Neuronal stem cell (in vitro differentiated cells): ENCODE data around the gene TOX2.
A peak's percentile ranks its signal among the peaks of the same experiment; 100 is the strongest.

ENCODE experiments used
- DNase-seq: peaks from one replicate; pipeline ENCODE4 v3.0.0-alpha.2; 2013; ENCODE audit warnings: low spot score
- H2AFZ ChIP-seq: one replicate; pipeline ENCODE4 v1.6.1; 2013; ENCODE audit warnings: mild to moderate bottlenecking, low read length, inconsistent platforms
- H2AK5ac ChIP-seq: 2 replicates; pipeline ENCODE4 v1.6.1; 2013; ENCODE audit warnings: low read depth, mild to moderate bottlenecking, inconsistent platforms, low read length, moderate library complexity, mixed read lengths
- H2BK120ac ChIP-seq: 2 replicates; pipeline ENCODE4 v1.6.1; 2013; ENCODE audit warnings: low read depth, mild to moderate bottlenecking, inconsistent platforms, low read length, moderate library complexity, mixed read lengths
- H2BK12ac ChIP-seq: one replicate; pipeline ENCODE4 v1.6.1; 2013; ENCODE audit warnings: low read length, inconsistent platforms
- H2BK15ac ChIP-seq: 2 replicates; pipeline ENCODE4 v1.6.1; 2013; ENCODE audit warnings: mild to moderate bottlenecking, low read length, inconsistent platforms, mixed read lengths
- H2BK5ac ChIP-seq: one replicate; pipeline ENCODE4 v1.6.1; 2013; ENCODE audit warnings: inconsistent platforms, mild to moderate bottlenecking, low read length, moderate library complexity
- H3K14ac ChIP-seq: one replicate; pipeline ENCODE4 v1.6.1; 2013; ENCODE audit warnings: low read length, inconsistent platforms
- H3K18ac ChIP-seq: 2 replicates; pipeline ENCODE4 v1.6.1; 2013; ENCODE audit warnings: low read length, inconsistent platforms
- H3K23ac ChIP-seq: 2 replicates; pipeline ENCODE4 v1.6.1; 2013; ENCODE audit warnings: low read depth, mild to moderate bottlenecking, mixed read lengths, low read length, inconsistent platforms; ENCODE audit not compliant: poor library complexity
- H3K27ac ChIP-seq: replicated peaks from 3 replicates; pipeline ENCODE4 v1.5.1; 2013; ENCODE audit warnings: low read length, inconsistent platforms
- H3K27me3 ChIP-seq, 3 experiments: 2 replicates each; pipeline ENCODE4 v1.6.1; 2013; ENCODE audit warnings: low read length in 3 of 3, mild to moderate bottlenecking in 2 of 3, inconsistent platforms in 1 of 3, low read depth in 1 of 3, mixed read lengths in 1 of 3, moderate library complexity in 1 of 3; ENCODE audit not compliant: control insufficient read depth in 3 of 3, insufficient read depth in 3 of 3
- H3K36me3 ChIP-seq, 2 donors: replicated peaks in 1 of 2; 2 replicates each; pipeline ENCODE4 v1.6.1; 2013; ENCODE audit warnings: low read length in 2 of 2; ENCODE audit not compliant: control insufficient read depth in 2 of 2, insufficient read depth in 2 of 2
- H3K4ac ChIP-seq: 2 replicates; pipeline ENCODE4 v1.6.1; 2013; ENCODE audit warnings: inconsistent platforms, mild to moderate bottlenecking, low read length, moderate library complexity
- H3K4me1 ChIP-seq, 2 donors: 1 replicate in 1 of 2; 2 replicates in 1 of 2; pipeline ENCODE4 v1.6.1; 2013; ENCODE audit warnings: low read length in 2 of 2, low read depth in 1 of 2; ENCODE audit not compliant: control insufficient read depth in 2 of 2, insufficient read depth in 1 of 2
- H3K4me2 ChIP-seq: one replicate; pipeline ENCODE4 v1.6.1; 2013; ENCODE audit warnings: mild to moderate bottlenecking, low read length, inconsistent platforms; ENCODE audit not compliant: insufficient read depth, poor library complexity, severe bottlenecking
- H3K4me3 ChIP-seq, 2 donors: 2 replicates each; pipeline ENCODE4 v1.5.1; 2013; ENCODE audit warnings: low read length in 2 of 2, mild to moderate bottlenecking in 2 of 2, inconsistent platforms in 1 of 2, moderate library complexity in 1 of 2
- H3K79me1 ChIP-seq: one replicate; pipeline ENCODE4 v1.6.1; 2013; ENCODE audit warnings: low read depth, mild to moderate bottlenecking, inconsistent platforms, low read length, moderate library complexity
- H3K9ac ChIP-seq: one replicate; pipeline ENCODE4 v1.6.1; 2013; ENCODE audit warnings: mild to moderate bottlenecking, low read depth, low read length, inconsistent platforms; ENCODE audit not compliant: poor library complexity
- H3K9me3 ChIP-seq, 2 donors: replicated peaks in 1 of 2; 2 replicates each; pipeline versions ENCODE3 to v1.6.1; 2013; ENCODE audit warnings: low read length in 2 of 2, mild to moderate bottlenecking in 2 of 2, inconsistent platforms in 1 of 2, low read depth in 1 of 2, mixed read lengths in 1 of 2, moderate library complexity in 1 of 2; ENCODE audit not compliant: control insufficient read depth in 2 of 2, insufficient read depth in 1 of 2
- H4K8ac ChIP-seq: one replicate; pipeline ENCODE4 v1.6.1; 2013; ENCODE audit warnings: low read depth, mild to moderate bottlenecking, inconsistent platforms, low read length, moderate library complexity
- H4K91ac ChIP-seq: one replicate; pipeline ENCODE4 v1.6.1; 2013; ENCODE audit warnings: low read length, low read depth, mild to moderate bottlenecking, inconsistent platforms; ENCODE audit not compliant: poor library complexity
- WGBS, 2 donors: extraction: QIAGEN DNeasy Blood & Tissue Kit; methylation state at CpG; one replicate each; pipeline ENCODE4 v1.1.7; 2013; ENCODE audit warnings: missing lambda C conversion rate in 2 of 2, mixed read lengths in 1 of 2; ENCODE audit not compliant: insufficient read length in 2 of 2, insufficient replicate concordance in 1 of 2; ENCODE audit errors: extremely low coverage in 2 of 2; 5-methylcytosine and 5-hydroxymethylcytosine counted together

The TOX2 gene

GRCh38 chr20:44115762-44116644 lies 201.4 kb downstream of the TOX2 start:
- Histone ChIP-seq H3K9me3 (no peaks in the 10 kb centered on the region), H3K27me3 (peaks cover 0 to 17% (median 0%) of the 10 kb centered on the region in 3 experiments), H2AFZ (peak overlapping the region; percentile 11), H2AK5ac (peak overlapping the region; percentile 47), H3K4me1 (peaks cover 0 to 1% of the 10 kb centered on the region in 2 donors), H3K4me2 (no peak overlapping the region), H3K23ac (peak overlapping the region; percentile 35), H3K79me1 (no peaks in the 10 kb centered on the region), H3K14ac (no peak overlapping the region), H4K91ac (no peak overlapping the region), H3K36me3 (no peaks in the 10 kb centered on the region), H2BK5ac (no peak overlapping the region), H4K8ac (no peak overlapping the region), H3K27ac (no peak overlapping the region), H3K18ac (no peak overlapping the region), H2BK120ac (no peak overlapping the region), H2BK12ac (peak overlapping the region; percentile 4), H3K4ac (no peak overlapping the region), H3K9ac (no peak overlapping the region), H2BK15ac (peak overlapping the region; percentile 59), H3K4me3 (no peak overlapping the region)
- DNase-seq = no peak
- no CpG with 5 or more reads among the region's 76 CpGs for WGBS, 2 donors

- no peaks in the 10 kb centered on the region for H3K9me3 ChIP-seq
- no peak overlapping the region for H2BK5ac ChIP-seq
- no peak overlapping the region for H2BK15ac ChIP-seq
- H3K4ac ChIP-seq = no peak overlapping the region
- no peak overlapping the region for H3K4me2 ChIP-seq
- no peak overlapping the region for H2BK12ac ChIP-seq
- no CpG with 5 or more reads among the region's 8 CpGs for WGBS, 2 donors
- H2BK120ac ChIP-seq = no peak overlapping the region
- no peak overlapping the region for H4K8ac ChIP-seq
- no peaks in the 10 kb centered on the region for H3K36me3 ChIP-seq
- H3K27ac ChIP-seq = no peak overlapping the region
- no peak overlapping the region for H3K14ac ChIP-seq
- H2AFZ ChIP-seq = no peak overlapping the region
- H3K79me1 ChIP-seq = no peaks in the 10 kb centered on the region
- peak overlapping the region; percentile 24 for H3K18ac ChIP-seq
- H3K4me1 ChIP-seq = peaks cover 0 to 1% of the 10 kb centered on the region in 2 donors
- no peak overlapping the region for H4K91ac ChIP-seq
- H3K27me3 ChIP-seq = peaks cover 0 to 19% (median 0%) of the 10 kb centered on the region in 3 experiments
- H3K4me3 ChIP-seq = no peak overlapping the region
- H3K23ac ChIP-seq = no peak overlapping the region
- DNase-seq = no peak
- H2AK5ac ChIP-seq = no peak overlapping the region
- H3K9ac ChIP-seq = no peak overlapping the region
Measured at GRCh38 chr20:44117296-44118184, 202.9 kb downstream of the TOX2 start.

DNA sequence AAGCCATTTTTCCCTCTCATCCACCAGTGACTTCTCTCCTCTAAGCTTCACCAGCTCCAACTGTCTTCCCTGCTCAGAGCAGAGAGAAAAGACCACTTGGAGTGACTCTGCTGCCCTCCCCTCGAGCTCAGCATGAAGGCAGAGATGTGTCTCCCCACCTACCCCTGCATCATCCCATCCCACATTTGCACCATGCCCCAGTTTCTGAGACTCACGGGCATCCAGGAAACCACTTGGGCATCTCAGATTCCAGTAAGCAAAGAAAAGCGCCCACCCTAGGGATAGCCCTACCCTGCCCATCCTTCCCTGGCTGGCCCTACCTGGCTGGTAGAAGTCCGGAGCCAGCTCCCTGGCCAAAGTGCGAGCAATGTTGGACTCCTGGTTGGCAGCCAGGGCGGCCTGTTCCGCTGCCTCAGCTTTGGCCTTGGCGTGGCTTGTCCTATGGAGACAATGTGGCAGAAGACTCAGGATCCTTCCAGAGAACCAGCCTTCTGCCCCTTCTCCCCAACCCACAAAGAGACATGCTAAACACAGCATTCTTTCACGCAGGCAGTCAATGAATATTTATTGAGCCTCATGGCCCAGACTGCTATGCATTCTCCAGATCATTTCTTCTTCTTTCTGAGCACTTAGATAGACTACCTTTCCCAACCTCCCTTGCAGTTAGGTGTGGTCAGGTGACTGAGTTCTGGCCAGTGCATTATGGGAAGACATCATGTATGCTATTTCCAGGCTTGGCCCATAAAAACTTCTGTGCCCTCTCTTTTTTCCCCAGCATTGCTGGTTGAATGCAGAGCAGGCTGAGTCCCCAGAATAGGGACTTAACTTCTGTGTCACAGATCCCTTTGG lies 203.8 kb downstream of the TOX2 start:
- Histone ChIP-seq H3K14ac (no peak overlapping the region), H3K4me1 (peaks cover 0 to 1% of the 10 kb centered on the region in 2 donors), H2AK5ac (no peak overlapping the region), H3K36me3 (no peaks in the 10 kb centered on the region), H2BK120ac (no peak overlapping the region), H3K27ac (no peak overlapping the region), H3K18ac (no peak overlapping the region), H2BK5ac (no peak overlapping the region), H3K27me3 (peaks cover 0 to 17% (median 0%) of the 10 kb centered on the region in 3 experiments), H3K4me2 (no peak overlapping the region), H4K8ac (no peak overlapping the region), H2BK15ac (no peak overlapping the region), H3K9me3 (no peaks in the 10 kb centered on the region), H2AFZ (peak overlapping the region; percentile 30), H2BK12ac (no peak overlapping the region), H3K23ac (no peak overlapping the region), H3K9ac (no peak overlapping the region), H4K91ac (no peak overlapping the region), H3K4me3 (no peak overlapping the region), H3K79me1 (no peaks in the 10 kb centered on the region), H3K4ac (no peak overlapping the region)
- no peak for DNase-seq
- no CpG with 5 or more reads among the region's 9 CpGs for WGBS, 2 donors
